Spleen (tissue), 11 donors: ENCODE results near the gene SLC66A1. TPM values are rescaled to one million over a fixed set of nuclear protein-coding genes. Genes with fewer than 3 reads are reported as not detected.

Experiments
- DNase-seq: peaks from one replicate; pipeline ENCODE4 v3.0.0-alpha.2; 2020
- H3K27ac ChIP-seq, 8 donors: fragments of 200-600 bp; sonication (generic) in 7 of 8; 1 replicate in 4 of 8; 2 replicates in 4 of 8; pipeline versions ENCODE4 v1.5.0 to v1.8.0; 2016 to 2021; ENCODE audit warnings: inconsistent platforms in 4 of 8, mild to moderate bottlenecking in 4 of 8, moderate library complexity in 1 of 8
- H3K27me3 ChIP-seq, 7 donors: fragments of 200-600 bp; sonication (generic) in 6 of 7; replicated peaks in 1 of 7; 1 replicate in 4 of 7; 2 replicates in 3 of 7; pipeline versions ENCODE4 v1.5.0 to v1.8.0; 2016 to 2021; ENCODE audit warnings: inconsistent platforms in 3 of 7, mild to moderate bottlenecking in 1 of 7
- H3K36me3 ChIP-seq, 6 donors: fragments of 200-600 bp; sonication (generic) in 5 of 6; 1 replicate in 4 of 6; 2 replicates in 2 of 6; pipeline versions ENCODE4 v1.5.0 to v1.8.0; 2016 to 2021; ENCODE audit warnings: inconsistent platforms in 2 of 6
- H3K4me1 ChIP-seq, 6 donors: fragments of 200-600 bp; sonication (generic) in 5 of 6; 1 replicate in 3 of 6; 2 replicates in 3 of 6; pipeline versions ENCODE4 v1.5.0 to v1.8.0; 2016 to 2021; ENCODE audit warnings: inconsistent platforms in 3 of 6
- H3K4me3 ChIP-seq, 8 donors: fragments of 200-600 bp; sonication (generic) in 7 of 8; 1 replicate in 4 of 8; 2 replicates in 4 of 8; pipeline versions ENCODE4 v1.5.0 to v1.8.0; 2016 to 2021; ENCODE audit warnings: inconsistent platforms in 4 of 8, mild to moderate bottlenecking in 4 of 8, moderate library complexity in 2 of 8
- H3K9me3 ChIP-seq, 8 donors: fragments of 200-600 bp; sonication (generic) in 7 of 8; 1 replicate in 4 of 8; 2 replicates in 4 of 8; pipeline versions ENCODE4 v1.5.0 to v1.8.0; 2016 to 2021; ENCODE audit warnings: inconsistent platforms in 4 of 8
- CTCF ChIP-seq, 11 experiments: fragments of 200-600 bp in 7 of 11; fragments of 450-650 bp in 4 of 11; sonication (generic) in 4 of 11; IDR thresholded peaks in 8 of 11; conservative IDR thresholded peaks in 3 of 11; 1 replicate in 7 of 11; 2 replicates in 4 of 11; pipeline versions ENCODE4 v1.4.0 to v1.8.0; 2016 to 2021; ENCODE audit warnings: antibody characterized with exemption in 11 of 11, inconsistent platforms in 4 of 11, mild to moderate bottlenecking in 1 of 11
- POLR2A ChIP-seq, 3 donors: fragments of 450-650 bp; IDR thresholded peaks; one replicate each; pipeline ENCODE4 v1.5.1; 2017; ENCODE audit warnings: antibody characterized with exemption in 3 of 3, mild to moderate bottlenecking in 1 of 3
- POLR2AphosphoS5 ChIP-seq, 3 donors: sonication (generic); formaldehyde crosslinking; IDR thresholded peaks; one replicate each; pipeline ENCODE4 v1.5.1; 2017; ENCODE audit warnings: antibody characterized with exemption in 3 of 3
- WGBS, 5 donors: extraction: QIAGEN DNeasy Blood & Tissue Kit in 3 of 5; methylation state at CpG; one replicate each; pipeline versions ENCODE4 v1.1.5 to v1.1.7; 2013 to 2018; 5-methylcytosine and 5-hydroxymethylcytosine counted together
- intact Hi-C: fragments of 100-400 bp; cut with DNase I; formaldehyde crosslinking; loops from one replicate; pipeline ENCODE4 v1.15.0; 2023; ENCODE audit warnings: low total_unique reads
- polyA plus RNA-seq, 3 donors: library from polyadenylated mRNA; stranded (reverse); fragments of 200-250 nt; gene quantifications; one replicate each; pipeline ENCODE4 v1.2.1, GENCODE V29; 2013
- total RNA-seq, 7 donors: library from RNA; depleted of rRNA in 3 of 7; stranded (reverse); fragments of >200 nt in 3 of 7; fragmentation: NEBNext Ultra II Directional in 4 of 7; extraction: Animal tissue kit (Norgen Biotek cat#: 25700) in 4 of 7; gene quantifications; one replicate each; pipeline versions ENCODE4 v1.1.0 to v1.2.1, GENCODE V29; 2016 to 2021
- donor health status: healthy with polysubstance abuse.
- donor health status: DM: no; HTN: no; CAD: no; lungs with moderate emphysema.
- donor health status: DM: no; HTN: no; CAD: no.
- donor health status: Bipolar disorder and iron deficiency.
- donor health status: healthy.
- donor health status: DM: no; HTN: no; CAD: no.
- donor health status: DM: yes; HTN: yes; CAD: no.

The SLC66A1 gene
- total and polyA plus RNA-seq, 10 donors, result 9.6 to 20.9 (median 13.9) TPM

DNA sequence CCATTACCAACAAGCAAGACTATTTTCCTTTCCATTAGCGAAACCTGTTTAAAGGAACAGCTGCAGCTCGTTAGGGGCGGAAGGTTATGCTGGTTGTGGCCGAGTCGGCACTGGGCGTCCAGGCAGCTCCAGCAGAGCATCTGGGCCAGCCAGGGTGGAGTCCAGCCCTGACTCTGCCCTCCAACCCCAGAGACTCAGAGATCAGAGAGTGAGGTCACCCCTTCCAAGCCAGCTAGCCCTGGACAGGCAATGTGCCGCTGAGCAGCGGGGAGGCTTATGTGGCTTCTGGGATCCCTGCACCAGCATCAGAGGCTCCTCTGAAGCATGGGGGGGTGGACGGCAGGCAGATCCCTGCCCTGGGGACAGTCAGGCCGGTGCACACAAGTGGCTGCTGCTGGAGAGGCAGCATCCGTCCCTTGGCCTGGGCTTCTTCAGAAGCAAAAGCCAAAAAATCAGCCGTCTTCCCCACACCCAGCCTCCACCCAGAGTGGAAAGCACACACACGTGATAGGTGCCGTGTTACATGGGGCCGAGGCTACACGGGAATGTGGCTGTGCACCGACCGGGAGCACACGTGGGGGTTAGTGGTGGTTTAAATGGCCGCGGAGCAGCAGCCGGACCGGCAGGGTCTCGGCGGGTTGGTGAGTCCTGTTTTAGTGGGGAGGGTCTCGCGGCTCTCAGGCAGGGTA lies 30.1 kb downstream of the SLC66A1 start:
- Histone ChIP-seq H3K27me3 (no peaks in the 10 kb centered on the region), H3K9me3 (no peaks in the 10 kb centered on the region), H3K4me1 (peaks cover 0 to 45% (median 11%) of the 10 kb centered on the region in 6 donors), H3K36me3 (peaks cover 4 to 97% (median 76%) of the 10 kb centered on the region in 6 donors), H3K27ac (no peak overlapping the region), H3K4me3 (no peak overlapping the region)
- 90 to 95% (median 94%) methylated on average over 21 to 27 of the region's 27 CpGs for WGBS, 5 donors
- TF ChIP-seq POLR2AphosphoS5 (IDR thresholded peaks at IDR 0.05) (peak in 1 of 3 donors; percentile 38), CTCF (IDR thresholded peaks at IDR 0.05 in 8 of 11, conservative IDR thresholded peaks at IDR 0.05 in 3 of 11) (no peak), POLR2A (IDR thresholded peaks at IDR 0.05) (no peak)
- DNase-seq, result no peak
- intact Hi-C loops, result no loop called here

- Histone ChIP-seq H3K9me3 (no peaks in the 10 kb centered on the region), H3K27me3 (no peaks in the 10 kb centered on the region), H3K27ac (no peak overlapping the region), H3K4me1 (peaks cover 0 to 53% (median 14%) of the 10 kb centered on the region in 6 donors), H3K4me3 (no peak overlapping the region), H3K36me3 (peaks cover 4 to 96% (median 69%) of the 10 kb centered on the region in 6 donors)
- WGBS, 5 donors, result 88 to 91% (median 89%) methylated on average over 30 to 33 of the region's 33 CpGs
- no peak for DNase-seq
- intact Hi-C loops, result no loop called here
- TF ChIP-seq POLR2AphosphoS5 (IDR thresholded peaks at IDR 0.05) (peak in 1 of 3 donors; percentile 36), POLR2A (IDR thresholded peaks at IDR 0.05) (no peak)
These were observed 30.9 kb downstream of the SLC66A1 start for GRCh38 chr1:19342894-19343616.

GRCh38 chr1:19343617-19344350 lies 31.7 kb downstream of the SLC66A1 start:
- peaks cover 0 to 60% (median 16%) of the 10 kb centered on the region in 6 donors for H3K4me1 ChIP-seq
- intact Hi-C loops, result no loop called here
- H3K9me3 ChIP-seq, result no peaks in the 10 kb centered on the region
- DNase-seq, result no peak
- no peak overlapping the region for H3K4me3 ChIP-seq
- peaks cover 4 to 96% (median 65%) of the 10 kb centered on the region in 6 donors for H3K36me3 ChIP-seq
- H3K27me3 ChIP-seq, result no peaks in the 10 kb centered on the region
- H3K27ac ChIP-seq, result no peak overlapping the region
- WGBS, 5 donors, result 89 to 100% (median 93%) methylated on average over 2 to 20 of the region's 20 CpGs
- TF ChIP-seq POLR2A (IDR thresholded peaks at IDR 0.05) (no peak), CTCF (IDR thresholded peaks at IDR 0.05 in 8 of 11, conservative IDR thresholded peaks at IDR 0.05 in 3 of 11) (no peak), POLR2AphosphoS5 (IDR thresholded peaks at IDR 0.05) (peak in 1 of 3 donors; percentile 61)

DNA sequence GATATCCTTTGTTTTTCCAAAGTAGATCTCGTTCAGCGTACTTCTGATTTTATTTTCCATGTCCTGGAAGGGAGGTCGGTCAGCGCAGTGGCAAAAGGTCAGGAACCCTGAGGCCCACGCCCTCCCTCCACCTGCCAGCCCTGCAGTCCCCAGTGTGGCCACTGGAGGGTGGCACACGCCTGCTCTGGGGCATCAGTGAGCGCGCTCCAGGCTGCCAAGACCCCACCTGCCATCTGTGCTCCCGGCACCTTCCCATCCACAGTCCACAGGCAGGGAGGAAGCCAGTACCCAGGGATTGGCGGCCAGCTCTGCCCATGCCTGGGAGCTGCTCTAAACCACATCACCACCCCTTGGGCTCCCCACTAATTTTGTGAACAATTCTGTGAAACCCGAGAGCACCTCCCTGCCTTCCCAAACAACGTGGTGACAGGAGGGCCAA lies 32.3 kb downstream of the SLC66A1 start:
- peaks cover 4 to 96% (median 65%) of the 10 kb centered on the region in 6 donors for H3K36me3 ChIP-seq
- H3K27me3 ChIP-seq, result no peaks in the 10 kb centered on the region
- TF ChIP-seq POLR2AphosphoS5 (IDR thresholded peaks at IDR 0.05) (peak; percentile 37 to 68 (median 55)), POLR2A (IDR thresholded peaks at IDR 0.05) (no peak), CTCF (IDR thresholded peaks at IDR 0.05 in 8 of 11, conservative IDR thresholded peaks at IDR 0.05 in 3 of 11) (peak; percentile 61 to 90 (median 86))
- no peak for DNase-seq
- intact Hi-C loops, result no loop called here
- WGBS, 5 donors, result 62 to 77% (median 70%) methylated on average over 8 to 12 of the region's 12 CpGs
- H3K9me3 ChIP-seq, result no peaks in the 10 kb centered on the region
- no peak overlapping the region for H3K27ac ChIP-seq
- H3K4me1 ChIP-seq, result peaks cover 0 to 66% (median 16%) of the 10 kb centered on the region in 6 donors
- H3K4me3 ChIP-seq, result no peak overlapping the region
